Measurements from ENCODE around the gene MT1G.

DNA sequence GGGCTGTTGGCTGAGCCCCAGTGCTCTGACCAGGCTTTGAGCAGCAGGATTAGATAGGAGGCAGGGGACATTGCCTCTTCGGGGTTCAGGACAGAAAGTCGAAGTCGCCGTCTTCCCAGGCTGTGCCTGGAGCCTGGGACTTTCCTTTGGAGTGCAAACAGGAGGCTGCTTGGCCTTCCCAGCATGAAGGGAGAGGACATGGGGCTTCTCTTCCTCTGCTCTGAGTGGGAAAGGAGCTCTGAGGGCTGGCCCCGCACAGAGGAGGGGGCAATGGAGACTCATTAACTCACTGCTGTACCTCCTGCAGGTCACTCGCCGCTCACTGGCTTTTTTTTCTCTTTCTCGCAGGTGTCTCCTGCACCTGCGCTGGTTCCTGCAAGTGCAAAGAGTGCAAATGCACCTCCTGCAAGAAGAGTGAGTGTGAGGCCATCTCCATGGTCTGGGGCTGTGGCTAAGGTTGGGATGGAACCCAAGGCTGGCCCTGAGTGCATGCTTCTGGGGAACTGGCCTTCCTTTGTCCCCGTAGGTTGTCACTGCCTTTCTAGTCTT, 9.5 kb downstream of the MT1G start:
- TF ChIP-seq, protein P1, sequence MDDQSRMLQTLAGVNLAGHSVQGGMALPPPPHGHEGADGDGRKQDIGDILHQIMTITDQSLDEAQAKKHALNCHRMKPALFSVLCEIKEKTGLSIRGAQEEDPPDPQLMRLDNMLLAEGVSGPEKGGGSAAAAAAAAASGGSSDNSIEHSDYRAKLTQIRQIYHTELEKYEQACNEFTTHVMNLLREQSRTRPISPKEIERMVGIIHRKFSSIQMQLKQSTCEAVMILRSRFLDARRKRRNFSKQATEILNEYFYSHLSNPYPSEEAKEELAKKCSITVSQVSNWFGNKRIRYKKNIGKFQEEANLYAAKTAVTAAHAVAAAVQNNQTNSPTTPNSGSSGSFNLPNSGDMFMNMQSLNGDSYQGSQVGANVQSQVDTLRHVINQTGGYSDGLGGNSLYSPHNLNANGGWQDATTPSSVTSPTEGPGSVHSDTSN (CRISPR knock-in tag; IDR thresholded peaks at IDR 0.05): no peak
- TF ChIP-seq, protein P2, sequence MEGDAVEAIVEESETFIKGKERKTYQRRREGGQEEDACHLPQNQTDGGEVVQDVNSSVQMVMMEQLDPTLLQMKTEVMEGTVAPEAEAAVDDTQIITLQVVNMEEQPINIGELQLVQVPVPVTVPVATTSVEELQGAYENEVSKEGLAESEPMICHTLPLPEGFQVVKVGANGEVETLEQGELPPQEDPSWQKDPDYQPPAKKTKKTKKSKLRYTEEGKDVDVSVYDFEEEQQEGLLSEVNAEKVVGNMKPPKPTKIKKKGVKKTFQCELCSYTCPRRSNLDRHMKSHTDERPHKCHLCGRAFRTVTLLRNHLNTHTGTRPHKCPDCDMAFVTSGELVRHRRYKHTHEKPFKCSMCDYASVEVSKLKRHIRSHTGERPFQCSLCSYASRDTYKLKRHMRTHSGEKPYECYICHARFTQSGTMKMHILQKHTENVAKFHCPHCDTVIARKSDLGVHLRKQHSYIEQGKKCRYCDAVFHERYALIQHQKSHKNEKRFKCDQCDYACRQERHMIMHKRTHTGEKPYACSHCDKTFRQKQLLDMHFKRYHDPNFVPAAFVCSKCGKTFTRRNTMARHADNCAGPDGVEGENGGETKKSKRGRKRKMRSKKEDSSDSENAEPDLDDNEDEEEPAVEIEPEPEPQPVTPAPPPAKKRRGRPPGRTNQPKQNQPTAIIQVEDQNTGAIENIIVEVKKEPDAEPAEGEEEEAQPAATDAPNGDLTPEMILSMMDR (tag by site-specific recombination; IDR thresholded peaks at IDR 0.05): no peak
- TF ChIP-seq ZXDB (tag by site-specific recombination; IDR thresholded peaks at IDR 0.05): no peak
- TF ChIP-seq ZNF585B (tag by site-specific recombination; IDR thresholded peaks at IDR 0.05): no peak
- no peak for TF ChIP-seq ZNF311 (tag by site-specific recombination; IDR thresholded peaks at IDR 0.05; ENCODE audit: borderline replicate concordance)
- no peak for TF ChIP-seq ZNF335 (tag by site-specific recombination; conservative IDR thresholded peaks at IDR 0.05)
- TF ChIP-seq ZNF362 (tag by site-specific recombination; IDR thresholded peaks at IDR 0.05): no peak
